Spleen (tissue), 11 donors: ENCODE measurements around the gene TNS1. TPM values are rescaled to one million over a fixed set of nuclear protein-coding genes. Genes with fewer than 3 reads are reported as not detected.
A peak's percentile ranks its signal among the peaks of the same experiment; 100 is the strongest.

ENCODE experiments used
- DNase-seq: peaks from one replicate; pipeline ENCODE4 v3.0.0-alpha.2; 2020
- H3K27ac ChIP-seq, 8 donors: fragments of 200-600 bp; sonication (generic) in 7 of 8; 1 replicate in 4 of 8; 2 replicates in 4 of 8; pipeline versions ENCODE4 v1.5.0 to v1.8.0; 2016 to 2021; ENCODE audit warnings: inconsistent platforms in 4 of 8, mild to moderate bottlenecking in 4 of 8, moderate library complexity in 1 of 8
- H3K27me3 ChIP-seq, 7 donors: fragments of 200-600 bp; sonication (generic) in 6 of 7; replicated peaks in 1 of 7; 1 replicate in 4 of 7; 2 replicates in 3 of 7; pipeline versions ENCODE4 v1.5.0 to v1.8.0; 2016 to 2021; ENCODE audit warnings: inconsistent platforms in 3 of 7, mild to moderate bottlenecking in 1 of 7
- H3K36me3 ChIP-seq, 6 donors: fragments of 200-600 bp; sonication (generic) in 5 of 6; 1 replicate in 4 of 6; 2 replicates in 2 of 6; pipeline versions ENCODE4 v1.5.0 to v1.8.0; 2016 to 2021; ENCODE audit warnings: inconsistent platforms in 2 of 6
- H3K4me1 ChIP-seq, 6 donors: fragments of 200-600 bp; sonication (generic) in 5 of 6; 1 replicate in 3 of 6; 2 replicates in 3 of 6; pipeline versions ENCODE4 v1.5.0 to v1.8.0; 2016 to 2021; ENCODE audit warnings: inconsistent platforms in 3 of 6
- H3K4me3 ChIP-seq, 8 donors: fragments of 200-600 bp; sonication (generic) in 7 of 8; 1 replicate in 4 of 8; 2 replicates in 4 of 8; pipeline versions ENCODE4 v1.5.0 to v1.8.0; 2016 to 2021; ENCODE audit warnings: inconsistent platforms in 4 of 8, mild to moderate bottlenecking in 4 of 8, moderate library complexity in 2 of 8
- H3K9me3 ChIP-seq, 8 donors: fragments of 200-600 bp; sonication (generic) in 7 of 8; 1 replicate in 4 of 8; 2 replicates in 4 of 8; pipeline versions ENCODE4 v1.5.0 to v1.8.0; 2016 to 2021; ENCODE audit warnings: inconsistent platforms in 4 of 8
- CTCF ChIP-seq, 11 experiments: fragments of 200-600 bp in 7 of 11; fragments of 450-650 bp in 4 of 11; sonication (generic) in 4 of 11; IDR thresholded peaks in 8 of 11; conservative IDR thresholded peaks in 3 of 11; 1 replicate in 7 of 11; 2 replicates in 4 of 11; pipeline versions ENCODE4 v1.4.0 to v1.8.0; 2016 to 2021; ENCODE audit warnings: antibody characterized with exemption in 11 of 11, inconsistent platforms in 4 of 11, mild to moderate bottlenecking in 1 of 11
- POLR2A ChIP-seq, 3 donors: fragments of 450-650 bp; IDR thresholded peaks; one replicate each; pipeline ENCODE4 v1.5.1; 2017; ENCODE audit warnings: antibody characterized with exemption in 3 of 3, mild to moderate bottlenecking in 1 of 3
- POLR2AphosphoS5 ChIP-seq, 3 donors: sonication (generic); formaldehyde crosslinking; IDR thresholded peaks; one replicate each; pipeline ENCODE4 v1.5.1; 2017; ENCODE audit warnings: antibody characterized with exemption in 3 of 3
- WGBS, 5 donors: extraction: QIAGEN DNeasy Blood & Tissue Kit in 3 of 5; methylation state at CpG; one replicate each; pipeline versions ENCODE4 v1.1.5 to v1.1.7; 2013 to 2018; 5-methylcytosine and 5-hydroxymethylcytosine counted together
- intact Hi-C: fragments of 100-400 bp; cut with DNase I; formaldehyde crosslinking; loops from one replicate; pipeline ENCODE4 v1.15.0; 2023; ENCODE audit warnings: low total_unique reads
- polyA plus RNA-seq, 3 donors: library from polyadenylated mRNA; stranded (reverse); fragments of 200-250 nt; gene quantifications; one replicate each; pipeline ENCODE4 v1.2.1, GENCODE V29; 2013
- total RNA-seq, 7 donors: library from RNA; depleted of rRNA in 3 of 7; stranded (reverse); fragments of >200 nt in 3 of 7; fragmentation: NEBNext Ultra II Directional in 4 of 7; extraction: Animal tissue kit (Norgen Biotek cat#: 25700) in 4 of 7; gene quantifications; one replicate each; pipeline versions ENCODE4 v1.1.0 to v1.2.1, GENCODE V29; 2016 to 2021
- donor health status: healthy with polysubstance abuse.
- donor health status: DM: no; HTN: no; CAD: no; lungs with moderate emphysema.
- donor health status: DM: no; HTN: no; CAD: no.
- donor health status: Bipolar disorder and iron deficiency.
- donor health status: healthy.
- donor health status: DM: no; HTN: no; CAD: no.
- donor health status: DM: yes; HTN: yes; CAD: no.

TNS1 gene
- total and polyA plus RNA-seq, 10 donors = 6.9 to 580 (median 246) TPM

DNA sequence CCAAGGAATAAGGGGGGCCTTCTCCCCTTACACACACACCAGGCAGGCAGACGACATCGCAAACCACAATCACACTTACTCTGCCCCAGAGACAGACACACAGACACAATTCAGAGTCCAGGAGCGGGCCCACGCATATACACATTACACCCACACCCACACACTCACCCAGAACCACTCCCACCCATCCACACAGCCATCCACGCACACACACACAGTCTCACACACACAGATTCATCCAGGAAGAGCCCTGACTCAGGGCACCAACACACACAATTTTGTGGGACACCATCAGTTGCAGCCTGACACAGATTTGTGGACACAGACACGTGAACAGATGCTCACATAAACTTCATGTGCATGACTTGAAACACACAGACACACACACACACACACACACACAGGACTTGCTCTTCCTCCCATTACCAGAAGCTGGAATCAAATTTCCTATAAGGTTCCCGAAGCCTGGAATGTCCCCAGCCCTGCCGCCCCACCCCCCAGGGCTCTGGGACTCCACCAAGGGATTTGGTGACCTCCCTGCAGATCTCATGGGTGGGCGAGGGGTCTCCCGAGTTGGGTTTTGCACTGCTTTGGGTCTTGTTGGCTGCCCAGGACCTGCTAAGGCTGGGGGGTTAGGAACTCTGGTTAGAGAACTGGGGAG lies 23.5 kb downstream of the TNS1 start:
- no peak for TF ChIP-seq POLR2A (IDR thresholded peaks at IDR 0.05)
- TF ChIP-seq POLR2AphosphoS5 (IDR thresholded peaks at IDR 0.05) = no peak
- no peak for TF ChIP-seq CTCF (IDR thresholded peaks at IDR 0.05 in 8 of 11, conservative IDR thresholded peaks at IDR 0.05 in 3 of 11)
- peak overlapping the region; percentile 25 to 69 (median 38) for H3K4me3 ChIP-seq
- WGBS, 5 donors = 42 to 68% (median 57%) methylated on average over 8 to 10 of the region's 10 CpGs
- intact Hi-C loops = no loop called here
- H3K4me1 ChIP-seq = peaks cover 0 to 70% (median 28%) of the 10 kb centered on the region in 6 donors
- H3K36me3 ChIP-seq = no peaks in the 10 kb centered on the region
- DNase-seq = peak; percentile 63
- no peaks in the 10 kb centered on the region for H3K9me3 ChIP-seq
- no peaks in the 10 kb centered on the region for H3K27me3 ChIP-seq
- peak overlapping the region; percentile 38 to 77 (median 68) for H3K27ac ChIP-seq

DNA sequence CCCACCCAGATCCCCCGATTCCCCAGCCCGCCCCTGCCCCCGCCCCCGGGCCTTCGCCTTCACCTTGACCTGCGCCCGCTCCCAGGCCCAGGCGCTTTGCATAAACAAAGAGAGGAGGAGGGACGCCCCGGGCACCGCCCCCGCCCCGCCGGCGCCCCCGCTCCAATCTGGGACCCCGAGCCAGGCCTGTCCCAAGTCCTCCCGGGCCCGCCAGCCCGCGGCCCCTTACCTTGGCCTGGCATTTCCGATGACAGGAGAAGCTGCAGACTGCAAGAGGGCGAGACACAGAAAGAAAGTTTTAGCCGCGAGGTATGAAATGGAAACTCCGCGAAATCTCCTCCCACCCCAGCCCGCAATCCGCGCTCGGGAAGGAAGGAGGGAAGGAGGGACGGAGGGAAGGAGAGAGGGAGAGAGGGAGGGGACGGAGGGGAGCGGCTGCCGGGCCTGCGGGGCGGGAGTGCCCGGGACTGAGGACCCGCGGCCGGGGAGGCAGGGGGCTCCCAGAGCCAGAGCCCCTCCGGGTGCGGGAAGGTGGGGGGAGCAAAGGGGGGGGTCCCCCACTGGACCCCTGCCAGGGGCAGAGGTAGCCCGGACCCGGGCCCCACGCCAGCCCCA lies 24.2 kb downstream of the TNS1 start:
- peak overlapping the region; percentile 21 to 69 (median 38) for H3K4me3 ChIP-seq
- TF ChIP-seq CTCF (IDR thresholded peaks at IDR 0.05 in 8 of 11, conservative IDR thresholded peaks at IDR 0.05 in 3 of 11) = no peak
- peak in 2 of 3 donors; percentile 33 to 35 for TF ChIP-seq POLR2AphosphoS5 (IDR thresholded peaks at IDR 0.05)
- intact Hi-C loops = no loop called here
- H3K9me3 ChIP-seq = no peaks in the 10 kb centered on the region
- H3K4me1 ChIP-seq = peaks cover 0 to 66% (median 23%) of the 10 kb centered on the region in 6 donors
- no peaks in the 10 kb centered on the region for H3K27me3 ChIP-seq
- H3K27ac ChIP-seq = peak overlapping the region; percentile 35 to 77 (median 68)
- WGBS, 5 donors = 37 to 71% (median 58%) methylated on average over 31 to 46 of the region's 46 CpGs
- H3K36me3 ChIP-seq = no peaks in the 10 kb centered on the region
- DNase-seq = peak; percentile 65

GRCh38 chr2:217977840-217978535 lies 24.8 kb downstream of the TNS1 start:
- 56 to 79% (median 77%) methylated on average over 9 to 16 of the region's 16 CpGs for WGBS, 5 donors
- TF ChIP-seq POLR2AphosphoS5 (IDR thresholded peaks at IDR 0.05) (no peak), CTCF (IDR thresholded peaks at IDR 0.05 in 8 of 11, conservative IDR thresholded peaks at IDR 0.05 in 3 of 11) (no peak), POLR2A (IDR thresholded peaks at IDR 0.05) (no peak)
- H3K27ac ChIP-seq = peak overlapping the region in 6 of 8 donors; percentile 38 to 77 (median 68)
- no peaks in the 10 kb centered on the region for H3K9me3 ChIP-seq
- H3K4me1 ChIP-seq = peaks cover 0 to 66% (median 19%) of the 10 kb centered on the region in 6 donors
- DNase-seq = peak; percentile 21
- intact Hi-C loops = no loop called here
- no peaks in the 10 kb centered on the region for H3K27me3 ChIP-seq
- H3K4me3 ChIP-seq = peak overlapping the region in 7 of 8 donors; percentile 21 to 69 (median 39)
- H3K36me3 ChIP-seq = no peaks in the 10 kb centered on the region

DNA sequence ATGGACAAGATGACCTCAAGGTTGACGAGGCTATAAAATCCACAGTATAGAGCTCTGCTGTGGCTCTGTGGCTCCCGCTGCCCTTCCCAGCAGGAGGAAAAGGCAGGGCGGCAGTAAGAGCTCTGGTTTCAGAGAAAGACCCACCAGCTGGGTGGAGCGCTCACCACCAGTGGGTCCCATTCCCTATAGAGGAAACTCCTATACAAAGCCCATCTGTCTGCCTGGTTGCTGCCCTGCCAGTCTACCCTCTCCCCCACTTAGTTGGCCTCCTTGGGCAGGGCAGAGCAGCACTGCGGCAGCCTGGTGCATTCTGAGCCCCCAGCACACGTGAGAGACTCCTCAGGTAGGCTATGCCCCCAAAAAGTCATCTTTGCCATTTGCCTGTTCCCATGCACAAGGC lies 26.5 kb downstream of the TNS1 start:
- peaks cover 0 to 61% (median 22%) of the 10 kb centered on the region in 6 donors for H3K4me1 ChIP-seq
- H3K27ac ChIP-seq = peak overlapping the region in 1 of 8 donors; percentile 16
- no peak overlapping the region for H3K4me3 ChIP-seq
- no peaks in the 10 kb centered on the region for H3K36me3 ChIP-seq
- no peak for TF ChIP-seq CTCF (IDR thresholded peaks at IDR 0.05 in 8 of 11, conservative IDR thresholded peaks at IDR 0.05 in 3 of 11)
- no peak for TF ChIP-seq POLR2AphosphoS5 (IDR thresholded peaks at IDR 0.05)
- TF ChIP-seq POLR2A (IDR thresholded peaks at IDR 0.05) = no peak
- no peaks in the 10 kb centered on the region for H3K27me3 ChIP-seq
- no peaks in the 10 kb centered on the region for H3K9me3 ChIP-seq
- 91 to 98% (median 94%) methylated on average over 6 of the region's 6 CpGs for WGBS, 5 donors
- DNase-seq = peak; percentile 52
- intact Hi-C loops = no loop called here
